Heart left ventricle (tissue), 13 donors: ENCODE results near the gene TBX10.

Experiments
- CTCF ChIP-seq, 12 donors: fragments of 200-600 bp; sonication (generic) in 4 of 12; IDR thresholded peaks; one replicate each; pipeline versions ENCODE4 v1.5.0 to v1.8.0; 2018 to 2022; ENCODE audit warnings: antibody characterized with exemption in 12 of 12, mild to moderate bottlenecking in 5 of 12
- POLR2A ChIP-seq, 2 donors: fragments of 450-650 bp; IDR thresholded peaks; one replicate each; pipeline ENCODE4 v1.6.1; 2017; ENCODE audit warnings: antibody characterized with exemption in 2 of 2, mild to moderate bottlenecking in 2 of 2, moderate library complexity in 2 of 2
- donor health status: ischemic (EF 13 %, LVEDD 7.1; RV severe dilation, severe dysfunction).
- donor health status: DM: no; HTN: yes; CAD: no.
- donor health status: DM: no; HTN: no; CAD: no.
- donor health status: ischemic (EF 25% LVEDD 6.9; RV normal size, moderate dysfunction).
- donor health status: ischemic (EF 25% LVEDD 5.7; RV mildly dilated, moderate dysfunction).
- donor health status: ischemic (EF 35%, LVEDD 5.7; RV mildly dilated, moderate dysfunction).
- donor health status: nonischemic (EF 11% LVEDD 7.7; RV severe dilation, severe dysfunction).
- donor health status: DM: yes; HTN: yes; CAD: no.
- donor health status: PGD.
- donor health status: ischemic (EF 29% LVEDD 5.4; RV normal size, mild dysfunction).
- donor health status: nonischemic (EF 23%, LVEDD 6.1; RV moderate dilation, normal function).

GRCh38 chr11:67662142-67662834, 22.7 kb upstream of the TBX10 start:
- no peak for TF ChIP-seq CTCF (IDR thresholded peaks at IDR 0.05)
- no peak for TF ChIP-seq POLR2A (IDR thresholded peaks at IDR 0.05)
